Activated gamma-delta T cell (primary cell): ENCODE data around the gene AMDHD2.
"Not testable (repeated sequence)": the region's sequence is repeated elsewhere in the genome, so short reads cannot be mapped to it uniquely, and the experiment has no call there.

ENCODE experiments used
- DNase-seq: peaks from one replicate; lab custom pipeline; 2025; lab: John Stamatoyannopoulos, UW
- total RNA-seq, 2 donors: gene quantifications; one replicate each; lab custom pipeline; 2026; lab: John Stamatoyannopoulos, UW

AMDHD2 gene
- total RNA-seq, result 45.9 to 59.9 reads per million in 2 donors

DNA sequence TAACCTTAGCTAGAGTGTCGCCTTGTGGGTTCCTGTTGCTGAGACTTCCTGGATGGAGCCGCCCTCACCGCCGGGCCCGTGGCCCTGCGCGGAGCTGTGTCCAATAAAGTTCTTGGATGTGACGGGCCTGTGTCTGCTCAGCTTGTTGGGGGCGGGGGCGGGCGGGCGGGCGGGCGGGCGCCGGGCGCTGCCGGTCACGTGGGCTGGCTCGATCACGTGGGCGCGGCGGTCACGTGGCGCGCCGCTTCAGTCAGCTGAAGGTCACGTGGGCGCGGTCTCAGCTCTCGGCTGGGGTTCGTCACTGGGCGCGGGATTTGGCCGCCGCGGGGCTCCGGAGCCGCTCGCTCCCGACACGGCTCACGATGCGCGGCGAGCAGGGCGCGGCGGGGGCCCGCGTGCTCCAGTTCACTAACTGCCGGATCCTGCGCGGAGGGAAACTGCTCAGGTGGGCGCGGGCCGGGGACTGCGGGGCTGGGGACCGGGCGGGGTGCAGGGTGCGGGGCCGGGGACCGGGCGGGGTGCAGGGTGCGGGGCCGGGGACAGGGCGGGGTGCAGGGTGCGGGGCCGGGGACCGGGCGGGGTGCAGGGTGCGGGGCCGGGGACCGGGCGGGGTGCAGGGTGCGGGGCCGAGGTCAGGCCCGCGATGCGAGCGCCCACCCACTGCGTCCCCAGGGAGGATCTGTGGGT lies at the start of gene AMDHD2:
TSS of gene AMDHD2 (plus strand) at position 275 of the 687 bp plus-strand sequence. CDS start at position 363, 88 bp downstream.
- peak; percentile 88 for DNase-seq

DNA sequence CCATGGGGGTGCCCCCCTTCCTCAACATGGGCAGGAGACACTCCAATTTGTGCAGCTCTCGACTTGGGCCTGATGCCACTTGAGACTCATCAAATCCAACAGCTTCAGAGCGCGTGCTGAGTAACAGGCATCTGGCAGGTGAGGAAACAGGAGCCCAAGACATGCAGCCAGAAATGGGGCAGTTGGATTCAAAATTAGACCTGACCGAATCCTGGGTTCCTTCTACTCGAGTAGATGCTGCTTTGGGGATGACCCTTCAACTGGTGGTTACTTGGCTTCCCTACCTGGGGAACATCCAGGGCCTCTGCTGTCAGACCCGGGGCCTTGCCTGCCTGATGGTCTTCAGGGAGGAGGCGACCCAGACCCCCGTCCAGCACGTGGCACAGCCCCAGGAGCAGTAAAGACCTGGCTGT lies 49.6 kb upstream of the AMDHD2 start:
- DNase-seq, result no peak

- no peak for DNase-seq
Observed at GRCh38 chr16:2471016-2471652, 49.0 kb upstream of the AMDHD2 start, which contains the start of gene NTN3. TSS of gene NTN3 (plus strand) at chr16:2471297. CDS start at chr16:2471702, 405 bp downstream.

DNA sequence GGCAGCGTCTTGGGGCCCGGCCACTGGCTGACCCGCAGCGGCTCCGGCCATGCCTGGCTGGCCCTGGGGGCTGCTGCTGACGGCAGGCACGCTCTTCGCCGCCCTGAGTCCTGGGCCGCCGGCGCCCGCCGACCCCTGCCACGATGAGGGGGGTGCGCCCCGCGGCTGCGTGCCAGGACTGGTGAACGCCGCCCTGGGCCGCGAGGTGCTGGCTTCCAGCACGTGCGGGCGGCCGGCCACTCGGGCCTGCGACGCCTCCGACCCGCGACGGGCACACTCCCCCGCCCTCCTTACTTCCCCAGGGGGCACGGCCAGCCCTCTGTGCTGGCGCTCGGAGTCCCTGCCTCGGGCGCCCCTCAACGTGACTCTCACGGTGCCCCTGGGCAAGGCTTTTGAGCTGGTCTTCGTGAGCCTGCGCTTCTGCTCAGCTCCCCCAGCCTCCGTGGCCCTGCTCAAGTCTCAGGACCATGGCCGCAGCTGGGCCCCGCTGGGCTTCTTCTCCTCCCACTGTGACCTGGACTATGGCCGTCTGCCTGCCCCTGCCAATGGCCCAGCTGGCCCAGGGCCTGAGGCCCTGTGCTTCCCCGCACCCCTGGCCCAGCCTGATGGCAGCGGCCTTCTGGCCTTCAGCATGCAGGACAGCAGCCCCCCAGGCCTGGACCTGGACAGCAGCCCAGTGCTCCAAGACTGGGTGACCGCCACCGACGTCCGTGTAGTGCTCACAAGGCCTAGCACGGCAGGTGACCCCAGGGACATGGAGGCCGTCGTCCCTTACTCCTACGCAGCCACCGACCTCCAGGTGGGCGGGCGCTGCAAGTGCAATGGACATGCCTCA lies 48.3 kb upstream of the AMDHD2 start:
- no peak for DNase-seq

DNA sequence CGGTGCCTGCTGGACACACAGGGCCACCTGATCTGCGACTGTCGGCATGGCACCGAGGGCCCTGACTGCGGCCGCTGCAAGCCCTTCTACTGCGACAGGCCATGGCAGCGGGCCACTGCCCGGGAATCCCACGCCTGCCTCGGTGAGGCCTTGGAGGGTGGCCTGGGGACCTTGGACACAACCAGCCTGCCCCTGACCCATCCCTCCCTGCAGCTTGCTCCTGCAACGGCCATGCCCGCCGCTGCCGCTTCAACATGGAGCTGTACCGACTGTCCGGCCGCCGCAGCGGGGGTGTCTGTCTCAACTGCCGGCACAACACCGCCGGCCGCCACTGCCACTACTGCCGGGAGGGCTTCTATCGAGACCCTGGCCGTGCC lies 47.7 kb upstream of the AMDHD2 start:
- DNase-seq, result no peak

DNA sequence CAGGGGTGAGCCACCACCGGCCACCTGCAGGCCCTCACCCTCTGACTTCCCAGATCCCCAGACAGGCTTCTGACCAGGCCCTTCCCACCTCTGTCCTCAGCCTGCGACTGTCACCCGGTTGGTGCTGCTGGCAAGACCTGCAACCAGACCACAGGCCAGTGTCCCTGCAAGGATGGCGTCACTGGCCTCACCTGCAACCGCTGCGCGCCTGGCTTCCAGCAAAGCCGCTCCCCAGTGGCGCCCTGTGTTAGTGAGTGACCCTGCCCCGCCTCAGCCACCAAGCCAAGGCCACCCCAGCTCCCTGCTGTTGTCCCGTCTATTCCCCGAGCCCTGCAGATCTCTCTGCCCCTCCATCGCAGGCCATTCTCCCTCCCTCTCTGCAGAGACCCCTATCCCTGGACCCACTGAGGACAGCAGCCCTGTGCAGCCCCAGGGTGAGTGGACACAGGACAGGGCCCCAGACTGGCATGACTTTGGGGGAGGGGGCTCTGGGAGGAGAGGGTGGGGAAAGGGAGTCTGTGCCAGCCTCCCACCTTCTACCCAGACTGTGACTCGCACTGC lies 47.2 kb upstream of the AMDHD2 start:
- DNase-seq, result no peak

DNA sequence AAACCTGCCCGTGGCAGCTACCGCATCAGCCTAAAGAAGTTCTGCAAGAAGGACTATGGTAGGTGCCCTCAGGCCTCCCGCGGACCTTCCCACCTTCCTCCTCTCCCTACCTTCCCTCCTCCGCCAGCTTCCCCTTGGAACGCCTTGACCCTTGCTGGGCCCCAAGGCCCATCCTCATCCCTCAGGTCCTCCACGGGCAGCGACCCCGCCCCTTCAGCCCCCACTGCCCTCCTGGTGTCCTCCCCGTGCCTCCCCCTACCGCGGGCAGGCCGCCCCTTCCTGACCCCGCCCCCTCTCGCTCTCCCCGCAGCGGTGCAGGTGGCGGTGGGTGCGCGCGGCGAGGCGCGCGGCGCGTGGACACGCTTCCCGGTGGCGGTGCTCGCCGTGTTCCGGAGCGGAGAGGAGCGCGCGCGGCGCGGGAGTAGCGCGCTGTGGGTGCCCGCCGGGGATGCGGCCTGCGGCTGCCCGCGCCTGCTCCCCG lies 46.7 kb upstream of the AMDHD2 start:
- no peak for DNase-seq

DNA sequence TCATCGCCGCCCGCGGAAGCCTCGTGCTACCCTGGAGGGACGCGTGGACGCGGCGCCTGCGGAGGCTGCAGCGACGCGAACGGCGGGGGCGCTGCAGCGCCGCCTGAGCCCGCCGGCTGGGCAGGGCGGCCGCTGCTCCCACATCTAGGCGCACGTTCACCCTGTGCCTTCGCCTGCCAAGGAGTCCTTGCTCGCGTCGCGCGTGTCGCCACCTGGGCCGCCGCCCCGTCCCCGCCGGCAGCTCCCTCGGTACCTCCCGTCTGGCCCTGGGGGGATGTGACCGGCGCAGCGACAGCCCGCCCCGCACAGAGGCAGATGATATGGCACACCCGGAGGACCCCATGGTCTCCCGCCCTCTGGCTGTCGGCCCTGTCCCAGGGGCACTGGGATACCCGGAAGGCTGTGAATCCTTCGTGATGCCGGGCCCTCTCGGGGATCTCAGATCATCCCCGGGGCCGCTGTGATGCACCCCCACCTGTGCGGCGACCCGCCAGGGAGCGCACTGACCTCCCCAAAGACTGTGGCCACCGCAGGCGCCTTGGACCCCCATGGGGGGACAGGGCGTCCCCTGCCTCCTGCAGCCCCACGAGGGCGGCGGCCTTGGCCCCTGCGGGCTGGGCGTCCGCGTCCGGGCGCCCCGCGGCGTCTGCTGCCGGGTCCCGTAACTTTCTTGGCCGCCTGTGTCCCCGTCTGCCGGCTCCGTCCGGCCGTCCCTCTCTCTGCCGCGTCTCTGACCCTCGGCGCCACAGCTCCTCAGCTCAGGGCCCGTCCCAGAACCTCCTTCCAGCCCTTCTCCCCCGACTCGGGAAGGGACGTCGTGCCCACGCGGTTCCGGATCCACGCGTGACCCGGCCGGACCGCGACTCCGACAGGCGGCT lies 45.9 kb upstream of the AMDHD2 start:
- DNase-seq, result peak; percentile 36

GRCh38 chr16:2474877-2475412 lies 45.2 kb upstream of the AMDHD2 start, which contains the start of gene TBC1D24:
TSS of gene TBC1D24 (plus strand) at chr16:2475127. CDS start at chr16:2496149, 21,022 bp downstream.
- peak; percentile 76 for DNase-seq

GRCh38 chr16:2475413-2476344 lies 44.5 kb upstream of the AMDHD2 start:
- no peak for DNase-seq

DNA sequence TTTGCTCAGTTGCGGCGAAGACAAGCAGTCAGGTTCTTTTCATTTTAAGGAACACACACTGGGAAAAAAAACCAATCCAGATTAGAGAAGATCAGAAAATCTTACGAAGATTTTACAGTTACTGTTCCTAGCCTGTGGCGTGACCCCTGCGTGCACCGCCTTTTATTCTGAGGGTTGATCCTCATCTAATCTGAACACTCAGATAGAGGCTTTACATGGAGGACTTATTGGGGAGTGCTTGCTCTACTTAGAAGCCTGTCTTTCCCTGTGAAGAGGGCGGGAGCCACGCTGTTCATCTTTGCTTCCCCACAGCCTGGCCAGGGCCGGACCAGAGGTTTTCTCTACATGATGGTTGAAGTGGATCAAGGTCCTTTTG lies 43.8 kb upstream of the AMDHD2 start:
- DNase-seq, result no peak

GRCh38 chr16:2476741-2477140 lies 43.4 kb upstream of the AMDHD2 start:
- no peak for DNase-seq

GRCh38 chr16:2477327-2477726 lies 42.8 kb upstream of the AMDHD2 start:
- no peak for DNase-seq

DNA sequence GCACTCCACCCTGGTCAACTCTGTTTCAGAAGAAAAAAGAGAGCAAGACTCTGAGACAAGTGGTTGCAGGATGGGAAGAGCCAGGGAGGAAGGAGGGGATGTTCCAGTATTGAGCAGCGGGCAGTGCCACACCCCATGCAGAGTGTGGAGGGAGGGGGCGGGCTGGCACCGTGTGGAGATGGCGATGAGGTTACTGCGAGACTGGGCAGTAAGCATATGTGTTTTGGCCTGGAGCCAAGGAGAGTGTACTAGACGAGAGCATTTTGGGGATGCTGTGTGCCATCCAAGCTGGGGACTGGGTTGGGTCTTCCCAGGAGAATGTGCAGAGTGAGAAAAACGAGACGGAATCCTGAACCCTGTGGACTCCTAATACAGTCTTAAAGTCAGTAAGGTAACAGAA lies 41.9 kb upstream of the AMDHD2 start:
- DNase-seq, result no peak

GRCh38 chr16:2479996-2480395 lies 40.2 kb upstream of the AMDHD2 start:
- not testable (repeated sequence) for DNase-seq

DNA sequence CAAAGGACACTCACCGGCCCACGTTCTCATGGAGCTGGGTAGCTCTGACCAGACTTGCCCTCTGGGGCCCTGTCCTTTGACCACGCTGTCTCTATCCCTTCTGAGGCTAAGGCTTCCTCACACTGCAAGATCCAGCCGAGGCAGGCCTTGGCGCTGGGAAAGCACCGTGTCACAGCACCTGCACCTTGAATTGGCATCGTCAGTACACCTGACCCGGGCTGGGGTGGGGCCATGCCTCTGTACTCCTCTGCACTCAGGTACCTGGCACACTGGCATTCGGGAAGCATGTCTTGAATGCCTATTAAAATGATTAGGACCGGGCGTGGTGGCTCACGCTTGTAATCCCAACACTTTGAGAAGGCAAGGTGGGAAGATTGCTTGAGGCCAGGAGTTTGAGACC lies 39.2 kb upstream of the AMDHD2 start:
- DNase-seq, result no peak

GRCh38 chr16:2481676-2482075 lies 38.5 kb upstream of the AMDHD2 start:
- no peak for DNase-seq

DNA sequence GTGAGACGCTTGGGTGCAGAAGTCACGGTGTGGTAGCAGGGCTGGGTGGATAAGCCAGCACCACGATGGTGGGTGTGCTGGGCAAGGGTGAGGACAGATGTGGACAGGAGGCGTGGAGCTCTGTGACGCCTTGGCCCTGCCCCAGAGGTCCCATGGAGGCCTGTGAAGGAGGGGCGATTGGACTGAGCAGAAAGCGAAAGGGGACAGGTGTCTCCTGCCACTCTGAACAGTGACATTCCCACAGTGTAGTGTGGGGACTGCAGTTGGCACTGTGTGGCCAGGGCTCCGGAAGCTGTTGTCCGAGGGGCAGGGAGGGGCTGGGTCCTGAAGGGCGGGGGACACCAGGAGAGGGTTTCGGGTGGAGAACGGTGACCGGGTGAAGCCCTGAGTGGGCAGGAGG lies 37.9 kb upstream of the AMDHD2 start:
- DNase-seq, result no peak

DNA sequence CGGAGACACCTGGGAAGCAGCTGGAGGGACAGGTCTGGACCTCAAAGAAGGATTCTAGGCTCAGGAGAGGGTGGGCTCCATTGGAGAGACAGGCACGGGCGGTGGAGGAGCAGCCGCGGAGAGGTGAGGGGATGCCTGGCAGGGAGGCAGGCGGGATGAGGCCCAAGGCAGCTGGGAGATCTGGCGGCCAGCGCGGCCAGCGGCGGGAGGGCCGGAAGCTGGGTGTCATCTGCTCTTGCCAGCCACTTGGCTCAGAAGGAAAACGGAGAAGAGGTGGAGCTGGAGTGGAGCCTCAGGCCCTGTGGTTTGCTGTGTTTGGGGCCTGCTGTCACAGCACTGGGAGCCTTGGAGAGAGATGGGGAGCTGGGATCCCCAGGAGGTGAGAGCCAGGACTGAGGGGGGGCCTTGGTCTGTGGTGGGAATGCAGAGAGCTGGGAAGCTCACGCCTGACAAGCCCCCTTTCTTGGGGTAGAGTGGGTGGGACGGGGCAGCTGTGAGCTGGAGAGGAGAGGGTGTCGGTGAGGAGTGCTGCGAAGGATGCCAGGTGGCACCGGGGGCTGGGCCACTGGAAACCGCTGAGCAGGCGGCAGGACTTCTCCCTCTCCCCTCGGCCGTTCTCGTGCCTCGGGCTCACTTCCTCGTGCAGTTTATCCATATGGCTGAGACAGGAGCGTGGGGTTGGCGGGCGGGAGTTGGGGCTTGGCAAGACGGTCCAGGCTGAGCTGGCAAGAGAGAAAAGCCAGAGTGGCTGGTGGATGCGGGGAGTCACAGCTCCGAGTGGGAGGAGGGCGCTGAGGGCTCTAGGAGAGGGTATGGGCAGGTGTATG lies 37.2 kb upstream of the AMDHD2 start:
- DNase-seq, result no peak
